Gastrocnemius medialis (tissue), 4 donors: Measurements from ENCODE around the gene RBM38. TPM values are rescaled to one million over a fixed set of nuclear protein-coding genes. Genes with fewer than 3 reads are reported as not detected.
A peak's percentile ranks its signal among the peaks of the same experiment; 100 is the strongest.

ENCODE experiments used
- ATAC-seq, 2 donors: fragments of 150-250 bp; one replicate each; pipeline ENCODE4 v1.9.1; 2016
- DNase-seq, 2 donors: peaks; one replicate each; pipeline ENCODE4 v3.0.0-alpha.2; 2019
- H3K27ac ChIP-seq, 4 donors: fragments of 200-600 bp; sonication (generic); 1 replicate in 1 of 4; 2 replicates in 3 of 4; pipeline ENCODE4 v1.5.1; 2016 to 2018; ENCODE audit warnings: mild to moderate bottlenecking in 2 of 4, moderate library complexity in 1 of 4
- H3K27me3 ChIP-seq, 3 donors: fragments of 200-600 bp; sonication (generic) in 2 of 3; 1 replicate in 1 of 3; 2 replicates in 2 of 3; pipeline versions ENCODE4 v1.5.1 to v1.6.0; 2016 to 2019; ENCODE audit warnings: mild to moderate bottlenecking in 1 of 3, moderate library complexity in 1 of 3
- H3K36me3 ChIP-seq, 2 donors: fragments of 200-600 bp; sonication (generic) in 1 of 2; one replicate each; pipeline ENCODE4 v1.5.1; 2017 to 2018
- H3K4me1 ChIP-seq, 2 donors: fragments of 200-600 bp; sonication (generic) in 1 of 2; one replicate each; pipeline ENCODE4 v1.5.1; 2016 to 2017; ENCODE audit warnings: mild to moderate bottlenecking in 2 of 2
- H3K4me3 ChIP-seq, 4 donors: fragments of 200-600 bp; sonication (generic) in 3 of 4; 1 replicate in 1 of 4; 2 replicates in 3 of 4; pipeline ENCODE4 v1.5.1; 2016 to 2019; ENCODE audit warnings: mild to moderate bottlenecking in 2 of 4
- H3K9me3 ChIP-seq, 3 donors: fragments of 200-600 bp; sonication (generic) in 2 of 3; 1 replicate in 1 of 3; 2 replicates in 2 of 3; pipeline ENCODE4 v1.5.1; 2016 to 2019
- POLR2A ChIP-seq, 2 donors: fragments of 450-650 bp; IDR thresholded peaks; one replicate each; pipeline ENCODE4 v1.6.1; 2017; ENCODE audit warnings: antibody characterized with exemption in 2 of 2, mild to moderate bottlenecking in 2 of 2, moderate library complexity in 2 of 2
- in situ Hi-C, 4 donors: fragments of 200-750 bp; cut with MboI; loops; one replicate each; pipeline versions ENCODE4 v1.15.0 to v1.8.0; 2017; ENCODE audit warnings: low sequenced_read_pairs in 4 of 4
- intact Hi-C: fragments of 100-400 bp; cut with DNase I; formaldehyde crosslinking; loops from one replicate; pipeline ENCODE4 v1.15.1; 2023; ENCODE audit warnings: low total_unique reads
- total RNA-seq, 4 donors: library from RNA; depleted of rRNA; stranded (reverse); fragments of >200 nt; gene quantifications; one replicate each; pipeline versions ENCODE4 v1.1.0 to v1.2.3, GENCODE V29; 2016
- TF ChIP-seq, protein P1 (sequence below), 5 experiments: fragments of 450-650 bp in 3 of 5; fragments of 200-600 bp in 2 of 5; sonication (generic) in 2 of 5; IDR thresholded peaks in 4 of 5; conservative IDR thresholded peaks in 1 of 5; 1 replicate in 4 of 5; 2 replicates in 1 of 5; pipeline ENCODE4 v1.5.1; 2016 to 2019; ENCODE audit warnings: antibody characterized with exemption in 5 of 5, mild to moderate bottlenecking in 3 of 5, moderate library complexity in 3 of 5

Gene RBM38
- total RNA-seq, 4 donors from 2014 or later: 56.7 to 229 (median 177) TPM

DNA sequence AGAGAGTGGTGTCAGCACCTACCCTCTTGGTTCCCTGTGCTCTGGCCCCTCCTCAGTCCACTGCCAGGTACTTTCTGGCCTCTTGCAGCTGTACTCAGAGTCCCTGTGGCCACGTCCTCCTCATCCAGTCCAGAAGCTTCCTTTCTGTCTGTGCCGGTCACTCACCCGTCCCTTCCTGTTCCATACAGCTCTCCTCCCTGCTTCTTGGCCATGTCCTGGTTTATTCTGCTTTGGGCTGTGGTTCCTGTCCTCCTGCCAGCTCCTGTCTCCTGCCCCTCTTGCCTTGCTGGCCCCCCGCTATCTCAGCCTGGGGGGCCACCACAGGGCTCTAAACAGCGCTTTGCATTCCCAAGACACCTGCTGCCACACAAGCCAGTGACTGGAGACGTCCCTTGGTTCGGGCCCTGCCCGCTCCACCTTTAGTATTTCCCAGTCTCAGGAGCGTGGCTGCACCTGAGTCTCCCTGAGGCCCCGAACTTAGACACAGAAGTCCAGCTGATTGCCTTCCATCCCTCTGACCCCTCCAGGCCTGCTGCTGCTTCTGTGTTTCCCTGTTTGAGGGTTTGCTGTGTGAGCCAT is 15.5 kb upstream of the RBM38 start:
- Histone ChIP-seq H3K9me3 (no peaks in the 10 kb centered on the region), H3K4me1 (no peaks in the 10 kb centered on the region), H3K27ac (peak overlapping the region in 1 of 4 donors; percentile 25), H3K4me3 (no peak overlapping the region), H3K36me3 (peaks cover 0 to 78% of the 10 kb centered on the region in 2 donors), H3K27me3 (no peaks in the 10 kb centered on the region)
- ATAC-seq (no peak), DNase-seq (no peak)
- in situ Hi-C loops (loop anchor here in 3 of 4 donors (5.0 to 25.0 kb wide), 4 partner anchors 122 to 837 kb away; partner anchors contain the start of gene PMEPA1 (in 1 of the 3)), intact Hi-C loops (no loop called here)
- no peak for TF ChIP-seq POLR2A (IDR thresholded peaks at IDR 0.05)
- TF ChIP-seq, protein P1, sequence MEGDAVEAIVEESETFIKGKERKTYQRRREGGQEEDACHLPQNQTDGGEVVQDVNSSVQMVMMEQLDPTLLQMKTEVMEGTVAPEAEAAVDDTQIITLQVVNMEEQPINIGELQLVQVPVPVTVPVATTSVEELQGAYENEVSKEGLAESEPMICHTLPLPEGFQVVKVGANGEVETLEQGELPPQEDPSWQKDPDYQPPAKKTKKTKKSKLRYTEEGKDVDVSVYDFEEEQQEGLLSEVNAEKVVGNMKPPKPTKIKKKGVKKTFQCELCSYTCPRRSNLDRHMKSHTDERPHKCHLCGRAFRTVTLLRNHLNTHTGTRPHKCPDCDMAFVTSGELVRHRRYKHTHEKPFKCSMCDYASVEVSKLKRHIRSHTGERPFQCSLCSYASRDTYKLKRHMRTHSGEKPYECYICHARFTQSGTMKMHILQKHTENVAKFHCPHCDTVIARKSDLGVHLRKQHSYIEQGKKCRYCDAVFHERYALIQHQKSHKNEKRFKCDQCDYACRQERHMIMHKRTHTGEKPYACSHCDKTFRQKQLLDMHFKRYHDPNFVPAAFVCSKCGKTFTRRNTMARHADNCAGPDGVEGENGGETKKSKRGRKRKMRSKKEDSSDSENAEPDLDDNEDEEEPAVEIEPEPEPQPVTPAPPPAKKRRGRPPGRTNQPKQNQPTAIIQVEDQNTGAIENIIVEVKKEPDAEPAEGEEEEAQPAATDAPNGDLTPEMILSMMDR (IDR thresholded peaks at IDR 0.05 in 4 of 5, conservative IDR thresholded peaks at IDR 0.05 in 1 of 5): no peak

DNA sequence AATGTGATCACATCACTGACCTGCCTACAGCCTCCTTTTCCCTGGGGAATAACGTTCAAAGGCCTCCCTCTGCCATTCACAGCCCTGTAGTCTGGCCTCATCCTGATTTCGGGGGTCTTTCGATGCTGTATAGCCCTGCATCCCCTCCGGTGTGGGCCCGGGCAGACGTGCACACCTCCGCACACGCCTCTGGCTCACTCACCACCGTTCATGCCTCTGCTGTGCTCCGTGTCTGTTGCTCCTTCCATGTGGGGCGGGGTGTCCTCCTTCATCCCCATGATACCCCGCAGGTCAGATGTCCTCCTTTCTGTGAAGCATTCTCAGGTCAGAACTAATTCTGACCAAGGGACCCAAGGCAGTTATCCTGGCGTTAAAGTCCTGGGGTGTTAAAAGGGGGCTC is 13.8 kb upstream of the RBM38 start:
- intact Hi-C loops: no loop called here
- Histone ChIP-seq H3K9me3 (no peaks in the 10 kb centered on the region), H3K27ac (no peak overlapping the region), H3K4me3 (no peak overlapping the region), H3K36me3 (peaks cover 0 to 62% of the 10 kb centered on the region in 2 donors), H3K4me1 (no peaks in the 10 kb centered on the region), H3K27me3 (no peaks in the 10 kb centered on the region)
- DNase-seq (no peak), ATAC-seq (no peak)
- in situ Hi-C loops: loop anchor here in 3 of 4 donors (5.0 to 25.0 kb wide), 4 partner anchors 120 to 835 kb away; partner anchors contain the start of gene PMEPA1 (in 1 of the 3)
- TF ChIP-seq, protein P1 (IDR thresholded peaks at IDR 0.05 in 4 of 5, conservative IDR thresholded peaks at IDR 0.05 in 1 of 5): no peak
- no peak for TF ChIP-seq POLR2A (IDR thresholded peaks at IDR 0.05)

- DNase-seq: no peak
- TF ChIP-seq, protein P1 (IDR thresholded peaks at IDR 0.05 in 4 of 5, conservative IDR thresholded peaks at IDR 0.05 in 1 of 5): no peak
- no peak for TF ChIP-seq POLR2A (IDR thresholded peaks at IDR 0.05)
- in situ Hi-C loops: loop anchor here in 3 of 4 donors (5.0 to 25.0 kb wide), 4 partner anchors 119 to 834 kb away; partner anchors contain the start of gene PMEPA1 (in 1 of the 3)
- Histone ChIP-seq H3K27ac (no peak overlapping the region), H3K4me3 (no peak overlapping the region), H3K27me3 (no peaks in the 10 kb centered on the region), H3K36me3 (peaks cover 0 to 56% of the 10 kb centered on the region in 2 donors), H3K4me1 (no peaks in the 10 kb centered on the region), H3K9me3 (no peaks in the 10 kb centered on the region)
- intact Hi-C loops: no loop called here
- no peak for ATAC-seq
Observed at GRCh38 chr20:57378107-57378506, 13.1 kb upstream of the RBM38 start.

GRCh38 chr20:57378646-57379262 is 12.4 kb upstream of the RBM38 start:
- in situ Hi-C loops (loop anchor here in 3 of 4 donors (5.0 to 25.0 kb wide), 4 partner anchors 119 to 834 kb away; partner anchors contain the start of gene PMEPA1 (in 1 of the 3)), intact Hi-C loops (no loop called here)
- Histone ChIP-seq H3K36me3 (peaks cover 0 to 49% of the 10 kb centered on the region in 2 donors), H3K27me3 (no peaks in the 10 kb centered on the region), H3K4me1 (no peaks in the 10 kb centered on the region), H3K4me3 (no peak overlapping the region), H3K27ac (no peak overlapping the region), H3K9me3 (no peaks in the 10 kb centered on the region)
- DNase-seq (no peak), ATAC-seq (no peak)
- TF ChIP-seq, protein P1 (IDR thresholded peaks at IDR 0.05 in 4 of 5, conservative IDR thresholded peaks at IDR 0.05 in 1 of 5): no peak
- TF ChIP-seq POLR2A (IDR thresholded peaks at IDR 0.05): no peak
